GM12878 (cell line): Measurements from ENCODE around the gene NAA10. TPM values are rescaled to one million over a fixed set of nuclear protein-coding genes. Genes with fewer than 3 reads are reported as not detected.

Experiments used
- ATAC-seq: fragments of 200-7000 bp; cut with Tn5 transposase; 3 replicates; pipeline ENCODE4 v1.9.1; 2020; ENCODE audit warnings: mild to moderate bottlenecking, moderate library complexity
- BruUV-seq: library from RNA; stranded (reverse); fragments of 400-500 nt; replicated peaks from 2 replicates; lab custom pipeline; 2021; lab: Mats Ljungman, UMichigan
- CTCF ChIA-PET: fragments of 300-600 bp; sonication (Branson Sonifier 250); formaldehyde crosslinking; extraction: SDS; loops from one replicate; lab custom pipeline; 2021; ENCODE audit warnings: inconsistent platforms; lab: Yijun Ruan, JAX
- POLR2A ChIA-PET: fragments of 350-600 bp; formaldehyde crosslinking; extraction: SDS; loops from one replicate; lab custom pipeline; 2021; ENCODE audit warnings: inconsistent platforms; lab: Charles Lee
- RAD21 ChIA-PET: fragments of 300-600 bp; sonication (Branson Sonifier 250); formaldehyde crosslinking; loops from one replicate; lab custom pipeline; 2023; ENCODE audit warnings: antibody characterized with exemption; ENCODE audit not compliant: unreplicated experiment; lab: Charles Lee
- SMC1A ChIA-PET: fragments of 300-600 bp; sonication (Branson Sonifier 250); formaldehyde crosslinking; loops from one replicate; lab custom pipeline; 2023; ENCODE audit not compliant: unreplicated experiment, uncharacterized antibody; lab: Charles Lee
- DNase-seq: peaks from one replicate; pipeline ENCODE4 v3.0.0-alpha.2; 2011; ENCODE audit warnings: low read depth, low spot score
- FAIRE-seq: peaks from 3 replicates; lab custom pipeline; 2011; peaks lifted over from hg19 to GRCh38; lab: Jason Lieb, UNC
- H2AFZ ChIP-seq: 2 replicates; pipeline ENCODE4 v1.6.0; 2011; ENCODE audit warnings: low read depth, low read length, control low read depth; ENCODE audit not compliant: control insufficient read depth
- H3K27ac ChIP-seq: 2 replicates; pipeline ENCODE4 v1.5.1; 2011; ENCODE audit warnings: control low read depth; ENCODE audit not compliant: control insufficient read depth, insufficient read depth
- H3K27me3 ChIP-seq, 2 experiments: replicated peaks in 1 of 2; 2 replicates each; pipeline versions ENCODE4 v1.6.0 to v1.6.1; 2011; ENCODE audit warnings: low read length in 1 of 2; ENCODE audit not compliant: control insufficient read depth in 2 of 2, insufficient read depth in 2 of 2
- H3K36me3 ChIP-seq, 2 experiments: 2 replicates each; pipeline ENCODE4 v1.5.1; 2011; ENCODE audit warnings: low read length in 1 of 2; ENCODE audit not compliant: control insufficient read depth in 2 of 2, insufficient read depth in 2 of 2
- H3K4me1 ChIP-seq: 2 replicates; pipeline ENCODE4 v1.6.1; 2011; ENCODE audit warnings: mild to moderate bottlenecking, low read length, moderate library complexity, mixed read lengths; ENCODE audit not compliant: control insufficient read depth, insufficient read depth
- H3K4me2 ChIP-seq: 2 replicates; pipeline ENCODE4 v1.6.0; 2011; ENCODE audit warnings: control low read depth; ENCODE audit not compliant: control insufficient read depth, insufficient read depth
- H3K4me3 ChIP-seq: fragments of 200-600 bp; sonication (generic); 2 replicates; pipeline ENCODE4 v1.5.1; 2016
- H3K79me2 ChIP-seq: 2 replicates; pipeline ENCODE4 v1.6.0; 2011; ENCODE audit warnings: low read length; ENCODE audit not compliant: control insufficient read depth, insufficient read depth
- H3K9ac ChIP-seq: 2 replicates; pipeline ENCODE4 v1.8.0; 2011; ENCODE audit warnings: low read length, control low read depth, mixed read lengths; ENCODE audit not compliant: control insufficient read depth, insufficient read depth
- H3K9me3 ChIP-seq: replicated peaks from 3 replicates; pipeline ENCODE4 v1.5.1; 2011; ENCODE audit warnings: mild to moderate bottlenecking, low read length; ENCODE audit not compliant: control insufficient read depth, insufficient read depth
- H4K20me1 ChIP-seq: 2 replicates; pipeline ENCODE4 v1.6.0; 2011; ENCODE audit not compliant: control insufficient read depth, insufficient read depth
- CUX1 ChIP-seq: IDR thresholded peaks from 2 replicates; pipeline ENCODE4 v1.6.1; 2012; ENCODE audit warnings: improper control_type of control experiment, low read depth, low read length; ENCODE audit not compliant: insufficient replicate concordance
- LARP7 ChIP-seq: fragments of 450-650 bp; IDR thresholded peaks from 2 replicates; pipeline ENCODE4 v1.6.1; 2017; ENCODE audit warnings: mild to moderate bottlenecking
- MEF2A ChIP-seq: IDR thresholded peaks from 2 replicates; pipeline ENCODE4 v1.6.1; 2011; ENCODE audit warnings: low read depth, mild to moderate bottlenecking, low read length, moderate library complexity; ENCODE audit not compliant: insufficient read depth
- PBX3 ChIP-seq: IDR thresholded peaks from 2 replicates; pipeline ENCODE4 v1.6.1; 2011; ENCODE audit warnings: mild to moderate bottlenecking, low read depth, low read length, moderate library complexity; ENCODE audit not compliant: insufficient replicate concordance
- RELA ChIP-seq: fragments of 450-650 bp; IDR thresholded peaks from 2 replicates; pipeline ENCODE4 v1.8.0; 2014; ENCODE audit warnings: borderline replicate concordance; ENCODE audit not compliant: partially characterized antibody
- SREBF2 ChIP-seq: IDR thresholded peaks from 2 replicates; pipeline ENCODE4 v1.6.1; 2012; ENCODE audit warnings: mild to moderate bottlenecking, low read length
- SUZ12 ChIP-seq: fragments of 200-600 bp; sonication (generic); IDR thresholded peaks from one replicate; pipeline ENCODE4 v1.6.1; 2018; ENCODE audit warnings: antibody characterized with exemption, mild to moderate bottlenecking; ENCODE audit not compliant: unreplicated experiment
- TCF3 ChIP-seq: IDR thresholded peaks from 2 replicates; pipeline ENCODE4 v1.6.1; 2012; ENCODE audit warnings: low read depth, mild to moderate bottlenecking, low read length, borderline replicate concordance; ENCODE audit not compliant: insufficient read depth
- YY1 ChIP-seq: IDR thresholded peaks from 2 replicates; pipeline ENCODE4 v1.6.1; 2011; ENCODE audit warnings: low read depth, mild to moderate bottlenecking, low read length
- WGBS: methylation state at CpG from one replicate; pipeline ENCODE4 v1.1.6; 2016; ENCODE audit warnings: low lambda C conversion rate; ENCODE audit not compliant: insufficient replicate concordance, insufficient coverage; ENCODE audit errors: missing lambda C conversion rate; 5-methylcytosine and 5-hydroxymethylcytosine counted together
- in situ Hi-C: fragments of 300-500 bp; cut with MboI; formaldehyde crosslinking; loops from 9 replicates; pipeline ENCODE4 v1.14.3; 2018; ENCODE audit warnings: mixed read lengths
- intact Hi-C: fragments of 100-400 bp; cut with micrococcal nuclease; formaldehyde crosslinking; loops from one replicate; pipeline ENCODE4 v1.14.2; 2022; ENCODE audit not compliant: unreplicated experiment
- polyA plus RNA-seq, 11 experiments: library from polyadenylated mRNA; depleted of rRNA in 4 of 11; unstranded in 6 of 11; stranded (reverse) in 5 of 11; fragments of >200 nt; fragmentation: Nextera tagmentation in 4 of 11; fragmentation: Illumina TruSeq in 1 of 11; extraction: Ambion mirVana in 4 of 11; extraction: Trizol in 1 of 11; gene quantifications; 1 replicate in 1 of 11; 2 replicates in 10 of 11; pipeline versions ENCODE4 v1.2.1 to v1.2.3, GENCODE V29; 2011 to 2016; ENCODE audit warnings: inconsistent platforms in 2 of 11, missing spikeins in 2 of 11, low read depth in 1 of 11
- total RNA-seq, 4 experiments: library from RNA; depleted of rRNA in 3 of 4; stranded (reverse); fragments of >200 nt in 3 of 4; fragmentation: Illumina TruSeq in 1 of 4; extraction: Trizol in 1 of 4; gene quantifications; 2 replicates each; pipeline versions ENCODE4 v1.2.1 to v1.2.3, GENCODE V29; 2013 to 2021
- TF ChIP-seq, protein P1 (sequence below): IDR thresholded peaks from 2 replicates; pipeline ENCODE4 v1.6.1; 2011; ENCODE audit warnings: borderline replicate concordance, low read depth, mild to moderate bottlenecking, moderate library complexity, mixed read lengths, low read length; ENCODE audit not compliant: insufficient read depth; ENCODE audit errors: extremely low read length

NAA10 gene
- total and polyA plus RNA-seq, 10 of the 15 experiments (the other 5 are each of a cell fraction or from before 2014, with no cell fraction given): 7.9 to 212 (median 98.9) TPM

- no peak for TF ChIP-seq SUZ12
- TF ChIP-seq PBX3: no peak
- TF ChIP-seq YY1: no peak
These were observed 37.7 kb upstream of the NAA10 start, which contains the start of gene TMEM187 (continued) for GRCh38 chrX:153972368-153973126.

DNA sequence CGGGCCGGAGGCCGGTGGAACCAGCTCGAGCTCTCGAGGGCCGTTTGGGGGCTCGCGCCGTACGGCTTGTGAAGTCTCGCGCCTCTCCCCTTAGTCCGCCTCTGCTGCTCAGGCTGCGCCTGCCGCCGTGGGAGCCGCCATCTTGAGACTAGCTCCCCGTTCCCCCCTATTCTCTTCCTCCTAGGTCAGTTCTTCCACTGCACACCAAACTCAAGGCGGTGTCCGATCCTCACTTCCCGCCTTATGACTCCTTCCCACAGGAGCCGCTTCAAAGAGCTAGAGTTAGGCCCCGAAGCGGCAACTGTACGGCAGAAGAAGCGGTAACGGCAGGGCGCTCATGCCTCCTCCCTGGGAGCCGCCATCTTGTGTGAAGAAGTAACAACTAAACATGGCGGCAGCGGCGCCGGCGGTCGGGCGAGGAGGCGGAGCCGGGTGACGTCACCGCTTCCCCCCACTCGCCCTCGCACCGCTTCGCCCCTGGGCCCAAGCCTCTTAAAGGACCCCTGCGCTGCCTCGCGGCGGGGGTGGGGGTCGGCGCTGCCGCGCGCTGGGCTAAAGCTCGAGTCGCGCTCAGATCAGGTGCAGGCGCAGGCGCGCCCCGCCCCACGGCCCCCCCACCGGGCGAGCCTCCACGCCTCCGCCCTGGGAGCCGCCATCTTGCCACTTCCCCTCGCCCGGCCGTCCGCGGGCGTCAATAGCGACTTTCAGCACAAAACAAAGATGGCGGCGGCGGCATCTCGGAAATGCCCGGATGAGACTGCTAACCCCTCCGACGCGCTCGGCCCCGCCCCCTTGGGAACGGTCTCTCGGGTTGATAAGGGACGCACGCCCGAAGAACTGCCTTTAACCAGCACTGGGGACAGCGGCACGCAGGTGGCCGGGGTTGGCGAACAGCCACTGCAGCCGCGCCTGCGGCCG lies 36.9 kb upstream of the NAA10 start, which contains the start of gene HCFC1:
Gene HCFC1 (minus strand): TSS at position 369 of the 918 bp plus-strand sequence. CDS start 978 bp downstream, outside the sequence.
- ChIA-PET CTCF (interaction anchor here (1.1 to 5.9 kb wide), 6 partner anchors 10 to 567 kb away, joined by 3 to 35 read pairs (median 6); no protein-coding TSS in a partner anchor), SMC1A (interaction anchor here (0.8 to 1.6 kb wide), 6 partner anchors 9 to 49 kb away, joined by 3 to 6 read pairs (median 4); no protein-coding TSS in a partner anchor), RAD21 (interaction anchor here (1.1 to 6.4 kb wide), 6 partner anchors 9 to 49 kb away, joined by 3 to 48 read pairs (median 7); partner anchors contain the start of gene ARHGAP4), POLR2A (interaction anchor here (0.5 to 7.9 kb wide), 13 partner anchors 9 to 49 kb away, joined by 3 to 68 read pairs (median 8); partner anchors contain the start of genes ARHGAP4 and IRAK1)
- BruUV-seq: TSS peak; percentile 72
- 1% methylated on average over 55 of the region's 96 CpGs for WGBS
- peak; percentile 63 for ATAC-seq
- Histone ChIP-seq H3K4me2 (peak within 1 kb of the TSS; percentile 59; the same call in 1 of the 2 replicates), H3K4me3 (peak within 1 kb of the TSS; percentile 95), H3K9ac (peak within 1 kb of the TSS; percentile 96), H3K9me3 (no peaks in the 10 kb centered on the region), H3K27ac (peak within 1 kb of the TSS; percentile 99), H3K79me2 (peaks cover 60% of the 10 kb centered on the region), H4K20me1 (no peaks in the 10 kb centered on the region), H3K27me3 (no peaks in the 10 kb centered on the region), H2AFZ (peak within 1 kb of the TSS; percentile 84), H3K4me1 (peaks cover 19% of the 10 kb centered on the region), H3K36me3 (no peaks in the 10 kb centered on the region; a peak in 1 of 4 replicates)
- intact Hi-C loops: loop anchor here (2.0 to 5.0 kb wide), 2 partner anchors 45 to 126 kb away; partner anchors contain the start of genes ARHGAP4 and MECP2
- FAIRE-seq: peak; percentile 69
- peak; percentile 64 for DNase-seq
- in situ Hi-C loops: no loop called here
- 0 out of 2 replicates have a peak, but pooled peaks have one; percentile 12 for TF ChIP-seq TCF3
- TF ChIP-seq RELA: peak; percentile 43
- TF ChIP-seq, protein P1, sequence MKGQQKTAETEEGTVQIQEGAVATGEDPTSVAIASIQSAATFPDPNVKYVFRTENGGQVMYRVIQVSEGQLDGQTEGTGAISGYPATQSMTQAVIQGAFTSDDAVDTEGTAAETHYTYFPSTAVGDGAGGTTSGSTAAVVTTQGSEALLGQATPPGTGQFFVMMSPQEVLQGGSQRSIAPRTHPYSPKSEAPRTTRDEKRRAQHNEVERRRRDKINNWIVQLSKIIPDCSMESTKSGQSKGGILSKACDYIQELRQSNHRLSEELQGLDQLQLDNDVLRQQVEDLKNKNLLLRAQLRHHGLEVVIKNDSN: no peak
- no peak for TF ChIP-seq SREBF2
- peak; percentile 68 for TF ChIP-seq LARP7
- TF ChIP-seq CUX1: no peak
- peak; percentile 93 for TF ChIP-seq YY1
- TF ChIP-seq MEF2A: no peak
